Glomerular endothelial cell (primary cell): ENCODE data around the gene PRRC2C. TPM values are rescaled to one million over a fixed set of nuclear protein-coding genes. Genes with fewer than 3 reads are reported as not detected.
A peak's percentile ranks its signal among the peaks of the same experiment; 100 is the strongest.
"Not testable (repeated sequence)": the region's sequence is repeated elsewhere in the genome, so short reads cannot be mapped to it uniquely, and the experiment has no call there.

Experiments used
- DNase-seq: peaks from one replicate; pipeline ENCODE4 v3.0.0-alpha.2; 2011; ENCODE audit warnings: low read depth, low spot score; ENCODE audit errors: extremely low read depth
- total RNA-seq: library from RNA; depleted of rRNA; stranded (reverse); fragments of >200 nt; gene quantifications from 2 replicates; pipeline ENCODE4 v1.2.3, GENCODE V29; 2015

The PRRC2C gene
- 97.8 and 140 TPM in 2 replicates for total RNA-seq

GRCh38 chr1:171485375-171486047 lies at the start of gene PRRC2C:
TSS of gene PRRC2C (plus strand) at chr1:171485530. CDS start at chr1:171512089, 26,559 bp downstream.
- DNase-seq, result peak; percentile 82

GRCh38 chr1:171438441-171438840 lies 46.9 kb upstream of the PRRC2C start:
- peak; percentile 61 for DNase-seq

- not testable (repeated sequence) for DNase-seq
Measured at GRCh38 chr1:171440201-171440600, 45.1 kb upstream of the PRRC2C start.

- DNase-seq, result peak; percentile 36
Measured at GRCh38 chr1:171441278-171441895, 43.9 kb upstream of the PRRC2C start.

GRCh38 chr1:171446386-171446785 lies 38.9 kb upstream of the PRRC2C start:
- no peak for DNase-seq

GRCh38 chr1:171455967-171456366 lies 29.4 kb upstream of the PRRC2C start:
- DNase-seq, result no peak

- DNase-seq, result no peak
Measured at GRCh38 chr1:171457412-171457811, 27.9 kb upstream of the PRRC2C start.

GRCh38 chr1:171460018-171460620 lies 25.2 kb upstream of the PRRC2C start:
- DNase-seq, result no peak

- no peak for DNase-seq
Measured at GRCh38 chr1:171467626-171468025, 17.7 kb upstream of the PRRC2C start.

GRCh38 chr1:171468120-171468750 lies 17.1 kb upstream of the PRRC2C start:
- no peak for DNase-seq

GRCh38 chr1:171470726-171471125 lies 14.6 kb upstream of the PRRC2C start:
- DNase-seq, result no peak

- no peak for DNase-seq
Measured at GRCh38 chr1:171472183-171472647, 13.1 kb upstream of the PRRC2C start.

GRCh38 chr1:171476829-171477228 lies 8.5 kb upstream of the PRRC2C start:
- no peak for DNase-seq

GRCh38 chr1:171477804-171478203 lies 7.5 kb upstream of the PRRC2C start:
- no peak for DNase-seq

- DNase-seq, result no peak
Measured at GRCh38 chr1:171480035-171480434, 5.3 kb upstream of the PRRC2C start.

- DNase-seq, result no peak
Measured at GRCh38 chr1:171484760-171485374, 463 bp upstream of the PRRC2C start.

- DNase-seq, result no peak
Measured at GRCh38 chr1:171486048-171486519, 754 bp downstream of the PRRC2C start.

- no peak for DNase-seq
Measured at GRCh38 chr1:171487038-171487437, 1.7 kb downstream of the PRRC2C start.

GRCh38 chr1:171488190-171488929 lies 3.0 kb downstream of the PRRC2C start:
- no peak for DNase-seq

GRCh38 chr1:171494076-171494475 lies 8.7 kb downstream of the PRRC2C start:
- no peak for DNase-seq
